Measurements from ENCODE around the gene FAP.

DNA sequence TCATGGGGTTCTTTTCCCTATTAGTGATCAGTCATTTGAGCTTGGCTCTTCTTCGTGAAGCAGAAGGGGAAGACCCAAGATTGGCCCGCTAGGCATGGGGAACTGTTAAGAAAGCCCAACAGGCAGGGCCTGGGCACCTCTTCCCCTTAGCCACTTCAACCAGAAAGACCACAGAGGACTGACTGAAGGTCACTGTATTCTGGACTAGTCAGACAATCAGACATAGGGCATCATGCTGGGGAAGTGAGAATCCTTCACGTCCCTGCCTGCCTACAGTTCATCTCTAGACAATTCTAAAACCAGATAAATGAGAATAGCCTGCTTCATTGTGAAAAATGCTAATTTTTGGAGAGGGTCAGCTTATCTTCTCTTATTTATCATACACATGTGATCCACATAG, 28.1 kb downstream of the FAP start:
- TF ChIP-seq, protein P1, sequence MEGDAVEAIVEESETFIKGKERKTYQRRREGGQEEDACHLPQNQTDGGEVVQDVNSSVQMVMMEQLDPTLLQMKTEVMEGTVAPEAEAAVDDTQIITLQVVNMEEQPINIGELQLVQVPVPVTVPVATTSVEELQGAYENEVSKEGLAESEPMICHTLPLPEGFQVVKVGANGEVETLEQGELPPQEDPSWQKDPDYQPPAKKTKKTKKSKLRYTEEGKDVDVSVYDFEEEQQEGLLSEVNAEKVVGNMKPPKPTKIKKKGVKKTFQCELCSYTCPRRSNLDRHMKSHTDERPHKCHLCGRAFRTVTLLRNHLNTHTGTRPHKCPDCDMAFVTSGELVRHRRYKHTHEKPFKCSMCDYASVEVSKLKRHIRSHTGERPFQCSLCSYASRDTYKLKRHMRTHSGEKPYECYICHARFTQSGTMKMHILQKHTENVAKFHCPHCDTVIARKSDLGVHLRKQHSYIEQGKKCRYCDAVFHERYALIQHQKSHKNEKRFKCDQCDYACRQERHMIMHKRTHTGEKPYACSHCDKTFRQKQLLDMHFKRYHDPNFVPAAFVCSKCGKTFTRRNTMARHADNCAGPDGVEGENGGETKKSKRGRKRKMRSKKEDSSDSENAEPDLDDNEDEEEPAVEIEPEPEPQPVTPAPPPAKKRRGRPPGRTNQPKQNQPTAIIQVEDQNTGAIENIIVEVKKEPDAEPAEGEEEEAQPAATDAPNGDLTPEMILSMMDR (conservative IDR thresholded peaks at IDR 0.05) = no peak
- no peak for TF ChIP-seq EZH2 (IDR thresholded peaks at IDR 0.05; ENCODE audit: low read depth)

All from PC-9 (cell line).